ENCODE data around the gene RANBP17.

Gene RANBP17

GRCh38 chr5:171321447-171321846, 459.6 kb downstream of the RANBP17 start:
- DNase-seq (ENCODE audit: low spot score): no peak

- DNase-seq (ENCODE audit: low spot score): no peak
Observed at GRCh38 chr5:171322527-171322926, 460.7 kb downstream of the RANBP17 start.

DNA sequence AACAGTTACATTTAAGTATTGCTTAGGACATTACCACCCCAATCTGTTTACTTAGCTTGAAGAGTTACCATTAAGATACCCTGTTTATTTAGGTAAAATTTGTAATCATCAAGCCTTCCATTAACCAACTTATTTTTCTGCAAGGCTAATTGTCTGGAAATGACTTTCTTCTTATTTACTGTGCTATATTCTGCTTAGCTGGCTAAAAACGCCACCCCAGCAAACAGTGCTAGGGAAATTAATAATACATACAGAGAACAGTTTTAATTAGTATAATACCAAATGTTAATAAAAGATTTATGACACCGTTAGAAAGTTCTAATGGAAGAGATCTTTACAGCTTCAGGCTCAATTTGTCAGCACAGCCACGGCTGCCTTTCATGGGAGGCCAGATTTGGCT, 461.2 kb downstream of the RANBP17 start:
- DNase-seq (ENCODE audit: low spot score): no peak

- no peak for DNase-seq (ENCODE audit: low spot score)
Observed at GRCh38 chr5:171323806-171324632, 462.2 kb downstream of the RANBP17 start.

DNA sequence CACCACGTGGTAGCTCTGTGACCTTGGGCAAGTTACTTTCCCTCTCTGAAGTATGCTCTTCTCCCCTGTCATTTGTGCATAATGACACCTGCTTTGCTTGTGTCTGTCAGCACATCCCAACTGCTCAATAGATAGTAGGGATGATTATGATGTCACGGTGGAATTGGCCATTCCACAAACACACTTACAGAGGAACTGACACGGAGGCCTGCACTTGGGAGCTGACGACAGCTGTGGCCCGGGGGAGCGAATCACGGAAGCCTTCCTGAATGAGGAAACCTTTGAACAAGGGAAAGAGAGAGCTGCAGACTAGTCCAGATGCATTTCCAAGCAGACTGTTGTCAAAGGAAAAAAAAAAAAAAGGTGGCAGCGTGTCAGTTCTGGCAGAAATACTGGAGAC, 468.2 kb downstream of the RANBP17 start:
- DNase-seq (ENCODE audit: low spot score): no peak

- DNase-seq (ENCODE audit: low spot score): no peak
Observed at GRCh38 chr5:171335616-171336015, 473.8 kb downstream of the RANBP17 start.

GRCh38 chr5:171336521-171337209, 474.8 kb downstream of the RANBP17 start:
- DNase-seq (ENCODE audit: low spot score): peak; percentile 52

DNA sequence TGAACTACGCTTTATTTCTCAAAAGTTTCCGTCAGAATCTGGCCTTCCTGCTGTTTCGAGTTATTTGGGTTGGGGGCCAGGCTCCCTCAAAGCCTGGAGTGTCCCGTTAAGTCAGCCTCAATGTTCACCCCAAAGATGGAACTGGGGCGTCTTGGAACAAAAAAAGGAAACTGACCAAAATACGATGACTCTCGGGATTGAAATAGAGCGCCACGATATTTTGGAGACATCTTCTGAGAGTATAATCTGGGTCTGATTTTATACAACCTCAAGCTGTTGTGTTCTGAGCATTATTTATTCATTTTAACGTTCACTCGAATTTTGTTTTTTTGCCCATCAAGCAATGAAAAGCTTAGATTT, 475.4 kb downstream of the RANBP17 start:
- DNase-seq (ENCODE audit: low spot score): no peak

DNA sequence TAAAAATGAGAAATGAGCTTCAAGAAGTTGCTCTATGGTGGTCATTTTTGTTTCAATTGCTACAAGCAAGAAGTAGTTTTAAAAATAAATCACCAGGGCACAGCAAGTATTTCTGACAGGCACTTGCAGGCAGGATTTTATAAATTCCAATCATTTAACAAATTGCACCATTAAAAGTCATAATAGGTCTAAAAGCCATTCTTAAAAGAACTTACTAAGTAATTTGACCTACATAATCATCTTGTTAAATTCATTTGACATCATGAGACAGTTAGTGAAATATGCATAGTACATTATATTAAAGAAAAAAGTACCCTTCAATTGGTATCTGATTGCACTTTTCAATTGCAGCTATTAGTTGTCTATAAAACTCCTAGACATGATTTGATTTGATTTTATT, 478.2 kb downstream of the RANBP17 start:
- no peak for DNase-seq (ENCODE audit: low spot score)

DNA sequence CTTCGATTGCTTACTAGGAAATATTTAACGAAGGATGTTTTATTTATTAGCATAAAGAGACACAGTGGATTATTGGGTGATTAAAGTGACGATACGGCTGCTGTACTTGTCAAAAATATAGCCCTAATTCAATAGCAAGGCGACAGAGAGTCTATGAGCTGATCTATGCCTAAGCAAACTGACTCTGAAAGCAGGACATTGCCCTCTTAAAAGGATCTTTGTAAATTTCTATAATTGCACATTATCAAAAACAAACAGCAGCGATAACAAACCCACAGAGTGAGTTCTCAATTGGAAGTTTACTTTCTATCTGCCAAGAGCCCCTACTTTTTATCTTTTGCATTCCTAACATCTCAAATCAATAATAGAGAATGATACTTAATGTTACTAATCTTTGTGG, 478.7 kb downstream of the RANBP17 start:
- no peak for DNase-seq (ENCODE audit: low spot score)

GRCh38 chr5:171342362-171343111, 480.7 kb downstream of the RANBP17 start:
- peak; percentile 63 for DNase-seq (ENCODE audit: low spot score)

- no peak for DNase-seq (ENCODE audit: low spot score)
Observed at GRCh38 chr5:171344936-171345608, 483.3 kb downstream of the RANBP17 start.

Data from iPS-NIHi11 (cell line).